Effector memory CD4-positive, alpha-beta T cell (primary cell): ENCODE measurements around the gene TRAPPC12.

Experiments used
- DNase-seq, 3 donors: peaks; one replicate each; pipeline ENCODE4 v3.0.0-alpha.2; 2020
- H3K27ac ChIP-seq: 2 replicates; pipeline ENCODE4 v1.7.0; 2013; ENCODE audit warnings: mild to moderate bottlenecking, low read length, moderate library complexity; ENCODE audit not compliant: insufficient read depth, poor library complexity, severe bottlenecking
- H3K27me3 ChIP-seq: replicated peaks from 2 replicates; pipeline ENCODE4 v1.7.0; 2013; ENCODE audit warnings: mild to moderate bottlenecking, low read length; ENCODE audit not compliant: insufficient read depth, control insufficient read depth, poor library complexity, severe bottlenecking
- H3K36me3 ChIP-seq: 2 replicates; pipeline ENCODE4 v1.7.0; 2013; ENCODE audit warnings: mild to moderate bottlenecking, low read length, moderate library complexity; ENCODE audit not compliant: control insufficient read depth, insufficient read depth
- H3K4me1 ChIP-seq: 2 replicates; pipeline ENCODE4 v1.7.0; 2013; ENCODE audit warnings: low read length, mild to moderate bottlenecking; ENCODE audit not compliant: control insufficient read depth, insufficient read depth, poor library complexity, severe bottlenecking
- H3K4me3 ChIP-seq: 2 replicates; pipeline ENCODE4 v1.7.0; 2013; ENCODE audit warnings: low read length, low read depth, mild to moderate bottlenecking; ENCODE audit not compliant: insufficient read depth, poor library complexity, severe bottlenecking
- H3K9me3 ChIP-seq: 2 replicates; pipeline ENCODE4 v1.7.0; 2013; ENCODE audit warnings: mild to moderate bottlenecking, low read length, moderate library complexity; ENCODE audit not compliant: control insufficient read depth

Gene TRAPPC12

GRCh38 chr2:3420076-3420768, 40.7 kb downstream of the TRAPPC12 start:
- no peak overlapping the region for H3K4me3 ChIP-seq
- no peak for DNase-seq
- no peaks in the 10 kb centered on the region for H3K27me3 ChIP-seq
- no peak overlapping the region for H3K27ac ChIP-seq
- H3K9me3 ChIP-seq = no peaks in the 10 kb centered on the region
- H3K36me3 ChIP-seq = peaks cover 51% of the 10 kb centered on the region
- no peaks in the 10 kb centered on the region for H3K4me1 ChIP-seq

GRCh38 chr2:3420769-3421397, 41.4 kb downstream of the TRAPPC12 start:
- H3K9me3 ChIP-seq = no peaks in the 10 kb centered on the region
- no peak overlapping the region for H3K4me3 ChIP-seq
- no peaks in the 10 kb centered on the region for H3K27me3 ChIP-seq
- no peaks in the 10 kb centered on the region for H3K4me1 ChIP-seq
- DNase-seq = no peak
- H3K36me3 ChIP-seq = peaks cover 57% of the 10 kb centered on the region
- H3K27ac ChIP-seq = no peak overlapping the region

- H3K27me3 ChIP-seq = no peaks in the 10 kb centered on the region
- H3K4me1 ChIP-seq = no peaks in the 10 kb centered on the region
- no peaks in the 10 kb centered on the region for H3K9me3 ChIP-seq
- no peak for DNase-seq
- no peak overlapping the region for H3K4me3 ChIP-seq
- peaks cover 64% of the 10 kb centered on the region for H3K36me3 ChIP-seq
- no peak overlapping the region for H3K27ac ChIP-seq
These were observed 42.1 kb downstream of the TRAPPC12 start for GRCh38 chr2:3421580-3421979.

- no peak for DNase-seq
- Histone ChIP-seq H3K27ac (no peak overlapping the region), H3K27me3 (no peaks in the 10 kb centered on the region), H3K4me3 (no peak overlapping the region), H3K9me3 (no peaks in the 10 kb centered on the region), H3K36me3 (peaks cover 70% of the 10 kb centered on the region), H3K4me1 (no peaks in the 10 kb centered on the region)
These were observed 42.8 kb downstream of the TRAPPC12 start for GRCh38 chr2:3422161-3422779.

- H3K36me3 ChIP-seq = peaks cover 67% of the 10 kb centered on the region
- H3K4me3 ChIP-seq = no peak overlapping the region
- H3K27ac ChIP-seq = no peak overlapping the region
- no peaks in the 10 kb centered on the region for H3K9me3 ChIP-seq
- no peaks in the 10 kb centered on the region for H3K27me3 ChIP-seq
- peak; percentile 40 to 58 (median 43) for DNase-seq
- H3K4me1 ChIP-seq = no peaks in the 10 kb centered on the region
These were observed 44.1 kb downstream of the TRAPPC12 start for GRCh38 chr2:3423492-3424170.

GRCh38 chr2:3424171-3424795, 44.8 kb downstream of the TRAPPC12 start:
- Histone ChIP-seq H3K4me3 (no peak overlapping the region), H3K4me1 (no peaks in the 10 kb centered on the region), H3K36me3 (peaks cover 68% of the 10 kb centered on the region), H3K9me3 (no peaks in the 10 kb centered on the region), H3K27ac (no peak overlapping the region), H3K27me3 (no peaks in the 10 kb centered on the region)
- DNase-seq = no peak

GRCh38 chr2:3426615-3427014, 47.1 kb downstream of the TRAPPC12 start:
- no peaks in the 10 kb centered on the region for H3K9me3 ChIP-seq

GRCh38 chr2:3427272-3427671, 47.8 kb downstream of the TRAPPC12 start:
- Histone ChIP-seq H3K27ac (no peak overlapping the region), H3K27me3 (no peaks in the 10 kb centered on the region), H3K4me3 (no peak overlapping the region), H3K4me1 (no peaks in the 10 kb centered on the region), H3K36me3 (peaks cover 71% of the 10 kb centered on the region), H3K9me3 (no peaks in the 10 kb centered on the region)
- DNase-seq = no peak

More at GRCh38 chr2:3426615-3427014, 47.1 kb downstream of the TRAPPC12 start:
- Histone ChIP-seq H3K27me3 (no peaks in the 10 kb centered on the region), H3K36me3 (peaks cover 70% of the 10 kb centered on the region), H3K4me1 (no peaks in the 10 kb centered on the region), H3K27ac (no peak overlapping the region), H3K4me3 (no peak overlapping the region)
- no peak for DNase-seq

- Histone ChIP-seq H3K9me3 (no peaks in the 10 kb centered on the region), H3K27me3 (no peaks in the 10 kb centered on the region), H3K36me3 (peaks cover 60% of the 10 kb centered on the region), H3K4me3 (no peak overlapping the region), H3K27ac (no peak overlapping the region), H3K4me1 (no peaks in the 10 kb centered on the region)
- no peak for DNase-seq
These were observed 49.1 kb downstream of the TRAPPC12 start for GRCh38 chr2:3428577-3428976.
